Osteoblast (primary cell): ENCODE measurements around the gene RALGPS1. TPM values are rescaled to one million over a fixed set of nuclear protein-coding genes. Genes with fewer than 3 reads are reported as not detected.
"Not testable (repeated sequence)": the region's sequence is repeated elsewhere in the genome, so short reads cannot be mapped to it uniquely, and the experiment has no call there.

Experiments used
- DNase-seq: peaks from one replicate; pipeline ENCODE4 v3.0.0; 2011; ENCODE audit warnings: low spot score, mixed read lengths; ENCODE audit not compliant: insufficient read length; ENCODE audit errors: missing footprints
- H2AFZ ChIP-seq: 2 replicates; pipeline ENCODE4 v1.6.0; 2011; ENCODE audit warnings: mild to moderate bottlenecking, low read length
- H3K27ac ChIP-seq: 2 replicates; pipeline ENCODE4 v1.5.1; 2011; ENCODE audit warnings: mild to moderate bottlenecking, low read depth, low read length, moderate library complexity
- H3K27me3 ChIP-seq: 2 replicates; pipeline ENCODE4 v1.6.0; 2012; ENCODE audit warnings: mild to moderate bottlenecking, control low read depth, inconsistent platforms, low read length, moderate library complexity; ENCODE audit not compliant: insufficient read depth
- H3K36me3 ChIP-seq: 2 replicates; pipeline ENCODE4 v1.5.1; 2011; ENCODE audit warnings: mild to moderate bottlenecking, low read length, control low read depth, moderate library complexity; ENCODE audit not compliant: insufficient read depth
- H3K4me1 ChIP-seq: 2 replicates; pipeline ENCODE4 v1.5.1; 2011; ENCODE audit warnings: mild to moderate bottlenecking, low read length, control low read depth, moderate library complexity; ENCODE audit not compliant: insufficient read depth
- H3K4me2 ChIP-seq: 2 replicates; pipeline ENCODE4 v1.6.0; 2011; ENCODE audit warnings: mild to moderate bottlenecking, low read length; ENCODE audit not compliant: insufficient read depth
- H3K4me3 ChIP-seq: fragments of 200-600 bp; sonication (generic); 3 replicates; pipeline ENCODE4 v1.5.1; 2012; ENCODE audit warnings: mild to moderate bottlenecking, low read length, inconsistent platforms; ENCODE audit not compliant: insufficient read depth
- H3K79me2 ChIP-seq: 2 replicates; pipeline ENCODE4 v1.6.0; 2012; ENCODE audit warnings: mild to moderate bottlenecking, low read length, control low read depth, inconsistent platforms; ENCODE audit not compliant: insufficient read depth
- H3K9me3 ChIP-seq: 2 replicates; pipeline ENCODE4 v1.5.1; 2011; ENCODE audit warnings: low read depth, low read length, control low read depth
- H4K20me1 ChIP-seq: 2 replicates; pipeline ENCODE4 v1.6.0; 2012; ENCODE audit warnings: mild to moderate bottlenecking, low read length, control low read depth; ENCODE audit not compliant: insufficient read depth
- total RNA-seq: library from RNA; depleted of rRNA; stranded (reverse); fragments of >200 nt; gene quantifications from 2 replicates; pipeline ENCODE4 v1.2.3, GENCODE V29; 2012
- TF ChIP-seq, protein P1 (sequence below): IDR thresholded peaks from 2 replicates; pipeline ENCODE4 v1.5.1; 2011; ENCODE audit warnings: mild to moderate bottlenecking, low read depth, low read length, moderate library complexity; ENCODE audit errors: extremely low read depth

RALGPS1 gene
- total RNA-seq, 1 donor = 5.1 TPM

DNA sequence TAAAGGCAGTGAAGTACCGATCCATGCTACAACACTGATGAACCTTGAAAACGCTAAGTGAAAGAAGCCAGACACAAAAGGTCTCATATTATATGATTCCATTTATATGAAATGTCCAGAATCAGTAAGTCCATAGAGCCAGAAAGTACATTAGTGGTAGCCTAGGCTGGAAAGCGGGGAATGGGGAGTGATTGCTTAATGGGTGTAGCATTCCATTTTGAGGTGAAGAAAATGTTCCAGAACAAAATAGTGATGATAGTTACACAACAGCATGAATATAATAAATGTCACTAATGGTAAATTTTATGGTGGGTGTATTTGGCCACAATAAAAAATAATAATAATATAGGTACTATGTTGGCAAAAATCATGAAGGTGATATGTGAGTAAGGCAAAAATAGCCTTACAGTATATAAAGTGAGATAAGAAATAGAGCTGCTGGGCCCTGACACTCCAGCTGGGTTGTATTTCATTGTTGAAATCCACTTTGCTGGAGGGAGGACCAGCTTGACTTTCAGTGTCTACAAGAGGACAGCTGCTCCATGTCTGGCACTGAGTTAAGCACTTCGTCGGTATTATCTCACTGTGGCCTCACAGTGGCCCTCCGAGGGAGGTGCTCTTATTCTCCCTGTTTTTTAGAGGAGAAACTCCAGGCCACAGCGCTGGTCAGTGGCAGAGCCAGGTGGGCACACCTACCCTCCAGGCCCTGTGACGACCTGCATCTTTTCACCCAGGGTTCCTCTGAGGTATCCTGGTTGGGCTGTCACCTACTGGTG lies 230.3 kb downstream of the RALGPS1 start:
- no peak overlapping the region for H3K4me2 ChIP-seq
- TF ChIP-seq, protein P1, sequence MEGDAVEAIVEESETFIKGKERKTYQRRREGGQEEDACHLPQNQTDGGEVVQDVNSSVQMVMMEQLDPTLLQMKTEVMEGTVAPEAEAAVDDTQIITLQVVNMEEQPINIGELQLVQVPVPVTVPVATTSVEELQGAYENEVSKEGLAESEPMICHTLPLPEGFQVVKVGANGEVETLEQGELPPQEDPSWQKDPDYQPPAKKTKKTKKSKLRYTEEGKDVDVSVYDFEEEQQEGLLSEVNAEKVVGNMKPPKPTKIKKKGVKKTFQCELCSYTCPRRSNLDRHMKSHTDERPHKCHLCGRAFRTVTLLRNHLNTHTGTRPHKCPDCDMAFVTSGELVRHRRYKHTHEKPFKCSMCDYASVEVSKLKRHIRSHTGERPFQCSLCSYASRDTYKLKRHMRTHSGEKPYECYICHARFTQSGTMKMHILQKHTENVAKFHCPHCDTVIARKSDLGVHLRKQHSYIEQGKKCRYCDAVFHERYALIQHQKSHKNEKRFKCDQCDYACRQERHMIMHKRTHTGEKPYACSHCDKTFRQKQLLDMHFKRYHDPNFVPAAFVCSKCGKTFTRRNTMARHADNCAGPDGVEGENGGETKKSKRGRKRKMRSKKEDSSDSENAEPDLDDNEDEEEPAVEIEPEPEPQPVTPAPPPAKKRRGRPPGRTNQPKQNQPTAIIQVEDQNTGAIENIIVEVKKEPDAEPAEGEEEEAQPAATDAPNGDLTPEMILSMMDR = no peak
- H3K9me3 ChIP-seq = no peaks in the 10 kb centered on the region
- H3K79me2 ChIP-seq = no peaks in the 10 kb centered on the region
- no peak overlapping the region for H2AFZ ChIP-seq
- no peak overlapping the region for H3K27ac ChIP-seq
- H3K4me3 ChIP-seq = no peak overlapping the region
- H3K4me1 ChIP-seq = no peaks in the 10 kb centered on the region
- no peak for DNase-seq
- H3K36me3 ChIP-seq = no peaks in the 10 kb centered on the region
- no peaks in the 10 kb centered on the region for H4K20me1 ChIP-seq
- H3K27me3 ChIP-seq = peaks cover 15% of the 10 kb centered on the region

DNA sequence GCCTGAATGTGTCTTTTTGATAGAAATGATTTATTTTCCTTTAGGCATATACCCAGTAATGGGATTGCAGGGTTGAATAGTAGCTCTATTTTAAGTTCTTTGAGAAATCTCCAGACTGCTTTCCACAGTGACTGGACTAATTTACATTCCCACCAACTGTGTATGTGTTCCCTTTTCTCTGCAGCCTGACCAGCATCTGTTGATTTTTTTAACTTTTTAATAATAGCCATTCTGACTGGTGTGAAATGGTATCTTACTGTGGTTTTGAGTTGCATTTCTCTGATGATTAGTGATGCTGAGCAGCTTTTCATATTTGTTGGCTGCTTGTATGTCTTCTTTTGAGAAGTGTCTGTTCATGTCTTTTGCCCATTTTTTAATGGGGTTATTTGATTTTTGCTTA lies 232.3 kb downstream of the RALGPS1 start:
- H2AFZ ChIP-seq, DNase-seq: not testable (repeated sequence)

DNA sequence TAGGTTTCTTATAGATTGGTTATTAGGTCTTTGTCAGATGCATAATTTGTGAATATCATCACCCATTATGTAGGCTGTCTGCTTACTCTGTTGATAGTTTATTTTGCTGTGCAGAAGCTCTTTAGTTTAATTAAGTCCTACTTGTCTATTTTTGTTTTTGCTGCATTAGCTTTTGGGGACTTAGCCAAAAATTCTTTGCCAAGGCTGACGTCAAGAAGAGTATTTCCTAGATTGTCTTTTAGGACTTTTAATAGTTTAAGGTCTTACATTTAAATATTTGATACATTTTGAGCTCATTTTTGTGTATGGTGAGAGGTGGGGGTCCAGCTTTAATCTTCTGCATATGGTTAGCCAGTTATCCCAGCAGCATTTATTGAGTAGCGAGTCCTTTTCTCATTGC lies 232.7 kb downstream of the RALGPS1 start:
- Histone ChIP-seq H3K27ac (no peak overlapping the region), H3K4me1 (no peaks in the 10 kb centered on the region), H3K36me3 (no peaks in the 10 kb centered on the region), H3K79me2 (no peaks in the 10 kb centered on the region), H3K9me3 (no peaks in the 10 kb centered on the region), H4K20me1 (no peaks in the 10 kb centered on the region), H3K4me2 (no peak overlapping the region), H2AFZ (no peak overlapping the region), H3K27me3 (peaks cover 17% of the 10 kb centered on the region), H3K4me3 (no peak overlapping the region)
- DNase-seq = no peak
- TF ChIP-seq, protein P1 = no peak

More for the DNA sequence above, 232.3 kb downstream of the RALGPS1 start:
- not testable (repeated sequence) for H3K4me2 ChIP-seq, H3K9me3 ChIP-seq, H3K4me3 ChIP-seq, H3K36me3 ChIP-seq, H3K27ac ChIP-seq, H3K79me2 ChIP-seq, H3K4me1 ChIP-seq, H4K20me1 ChIP-seq
- peaks cover 17% of the 10 kb centered on the region for H3K27me3 ChIP-seq

- Histone ChIP-seq H2AFZ (no peak overlapping the region), H3K79me2 (no peaks in the 10 kb centered on the region), H3K36me3 (no peaks in the 10 kb centered on the region), H3K27ac (no peak overlapping the region), H3K4me2 (no peak overlapping the region), H3K9me3 (no peaks in the 10 kb centered on the region), H3K27me3 (peaks cover 17% of the 10 kb centered on the region), H3K4me3 (no peak overlapping the region), H3K4me1 (no peaks in the 10 kb centered on the region), H4K20me1 (no peaks in the 10 kb centered on the region)
- DNase-seq = no peak
- TF ChIP-seq, protein P1 = no peak
These were observed 233.4 kb downstream of the RALGPS1 start for GRCh38 chr9:127148014-127148413.
